BLaER1 (cell line): Measurements from ENCODE around the gene TERT.

ENCODE experiments used
- H3K27ac ChIP-seq: shearing (Covaris generic); formaldehyde crosslinking; 2 replicates; pipeline ENCODE4 v1.8.1; 2022
- H3K27me3 ChIP-seq: shearing (Covaris generic); formaldehyde crosslinking; 2 replicates; pipeline ENCODE4 v1.8.1; 2022
- H3K36me3 ChIP-seq: shearing (Covaris generic); formaldehyde crosslinking; 2 replicates; pipeline ENCODE4 v1.8.1; 2022
- H3K4me1 ChIP-seq: shearing (Covaris generic); formaldehyde crosslinking; 2 replicates; pipeline ENCODE4 v1.8.1; 2022
- H3K4me2 ChIP-seq: shearing (Covaris generic); formaldehyde crosslinking; 2 replicates; pipeline ENCODE4 v1.8.1; 2022
- H3K4me3 ChIP-seq: shearing (Covaris generic); formaldehyde crosslinking; 2 replicates; pipeline ENCODE4 v1.8.1; 2022
- H3K9ac ChIP-seq: shearing (Covaris generic); formaldehyde crosslinking; 2 replicates; pipeline ENCODE4 v1.8.1; 2022
- H3K9me3 ChIP-seq: shearing (Covaris generic); formaldehyde crosslinking; 2 replicates; pipeline ENCODE4 v1.8.1; 2022
- H4K20me1 ChIP-seq: shearing (Covaris generic); formaldehyde crosslinking; 2 replicates; pipeline ENCODE4 v1.8.1; 2022
- Cebpa-rat ChIP-seq: shearing (Covaris generic); IDR thresholded peaks from 2 replicates; pipeline ENCODE4 v1.8.1; 2022

The TERT gene

DNA sequence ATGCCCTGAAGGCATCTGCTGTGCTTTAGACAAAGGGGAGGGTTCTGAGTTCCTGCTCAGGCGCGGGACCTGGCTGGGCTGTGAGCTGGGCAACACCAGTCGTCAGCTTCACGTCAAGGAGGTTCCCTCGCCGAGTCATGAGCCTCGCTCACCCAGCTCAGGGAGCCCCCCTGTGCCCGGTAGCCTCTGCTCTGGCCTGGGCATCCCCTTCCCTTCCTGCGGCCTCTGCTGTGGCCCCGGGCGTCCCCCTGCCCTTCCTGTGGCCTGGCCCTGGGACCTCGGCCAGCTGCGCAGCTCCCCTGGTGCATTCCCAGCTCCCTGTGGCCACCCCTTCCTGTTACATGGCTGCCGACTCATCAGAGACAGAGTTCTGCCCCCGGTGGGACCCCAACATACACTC lies 29.8 kb downstream of the TERT start:
- H3K9me3 ChIP-seq: no peaks in the 10 kb centered on the region
- 0 out of 2 replicates have a peak, but pooled peaks cover 6% of the 10 kb centered on the region for H3K4me1 ChIP-seq
- H3K9ac ChIP-seq: peak overlapping the region; percentile 45; the same call in 1 of the 2 replicates
- TF ChIP-seq Cebpa-rat: no peak
- no peaks in the 10 kb centered on the region for H3K27me3 ChIP-seq
- H3K36me3 ChIP-seq: peaks cover 100% of the 10 kb centered on the region
- no peak overlapping the region for H3K4me3 ChIP-seq
- peaks cover 94% of the 10 kb centered on the region for H4K20me1 ChIP-seq
- H3K27ac ChIP-seq: peak overlapping the region; percentile 51
- no peak overlapping the region for H3K4me2 ChIP-seq

- Histone ChIP-seq H3K27ac (no peak overlapping the region), H3K4me1 (0 out of 2 replicates have a peak, but pooled peaks cover 6% of the 10 kb centered on the region), H4K20me1 (peaks cover 86% of the 10 kb centered on the region), H3K4me3 (no peak overlapping the region), H3K9me3 (no peaks in the 10 kb centered on the region), H3K4me2 (no peak overlapping the region), H3K27me3 (no peaks in the 10 kb centered on the region), H3K36me3 (peaks cover 100% of the 10 kb centered on the region), H3K9ac (no peak overlapping the region)
- TF ChIP-seq Cebpa-rat: no peak
These were observed 30.7 kb downstream of the TERT start for GRCh38 chr5:1264211-1264610.

GRCh38 chr5:1262381-1262780 lies 32.5 kb downstream of the TERT start:
- no peak for TF ChIP-seq Cebpa-rat
- H3K36me3 ChIP-seq: peaks cover 100% of the 10 kb centered on the region
- H3K9me3 ChIP-seq: no peaks in the 10 kb centered on the region
- no peak overlapping the region for H3K9ac ChIP-seq
- H3K4me3 ChIP-seq: no peak overlapping the region
- peaks cover 82% of the 10 kb centered on the region for H4K20me1 ChIP-seq
- H3K27me3 ChIP-seq: no peaks in the 10 kb centered on the region
- peaks cover 12% of the 10 kb centered on the region; the same call in 1 of the 2 replicates for H3K4me1 ChIP-seq
- no peak overlapping the region for H3K4me2 ChIP-seq
- H3K27ac ChIP-seq: no peak overlapping the region

GRCh38 chr5:1261643-1262042 lies 33.2 kb downstream of the TERT start:
- peaks cover 85% of the 10 kb centered on the region for H4K20me1 ChIP-seq
- no peaks in the 10 kb centered on the region for H3K27me3 ChIP-seq
- peaks cover 100% of the 10 kb centered on the region for H3K36me3 ChIP-seq

GRCh38 chr5:1259806-1260480 lies 34.9 kb downstream of the TERT start:
- Histone ChIP-seq H3K4me1 (peaks cover 31% of the 10 kb centered on the region), H3K27me3 (no peaks in the 10 kb centered on the region), H3K4me3 (no peak overlapping the region), H3K9me3 (no peaks in the 10 kb centered on the region), H3K36me3 (peaks cover 100% of the 10 kb centered on the region), H3K27ac (no peak overlapping the region), H4K20me1 (peaks cover 85% of the 10 kb centered on the region), H3K4me2 (no peak overlapping the region), H3K9ac (no peak overlapping the region)
- TF ChIP-seq Cebpa-rat: no peak

More at GRCh38 chr5:1261643-1262042, 33.2 kb downstream of the TERT start:
- TF ChIP-seq Cebpa-rat: no peak
- Histone ChIP-seq H3K9me3 (no peaks in the 10 kb centered on the region), H3K27ac (no peak overlapping the region), H3K4me1 (peaks cover 20% of the 10 kb centered on the region), H3K4me3 (no peak overlapping the region), H3K9ac (no peak overlapping the region), H3K4me2 (no peak overlapping the region)

- Histone ChIP-seq H3K27me3 (no peaks in the 10 kb centered on the region), H3K36me3 (peaks cover 98% of the 10 kb centered on the region)
- no peak for TF ChIP-seq Cebpa-rat
These were observed 37.0 kb downstream of the TERT start for GRCh38 chr5:1257841-1258240.

DNA sequence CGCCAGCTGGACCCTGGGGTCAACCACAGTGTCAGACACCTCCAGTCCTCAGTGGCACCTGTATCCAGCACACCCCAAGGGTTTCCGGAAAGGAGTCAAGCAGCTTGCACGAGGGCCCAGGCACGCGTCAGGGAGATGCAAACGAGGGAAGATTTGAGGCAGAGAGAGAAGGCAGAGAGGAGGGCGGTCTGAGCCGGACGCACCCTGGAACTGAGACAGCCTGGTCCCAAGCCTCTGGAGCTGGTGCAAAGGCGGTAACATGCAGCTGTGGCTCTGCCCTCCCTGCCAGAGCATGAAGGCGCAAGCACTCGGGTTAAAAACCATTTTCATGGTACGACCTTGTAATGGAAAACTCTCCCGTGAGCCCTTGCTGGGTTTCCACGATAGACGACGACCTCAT lies 37.5 kb downstream of the TERT start:
- H3K9me3 ChIP-seq: no peaks in the 10 kb centered on the region
- H3K9ac ChIP-seq: no peak overlapping the region
- H3K36me3 ChIP-seq: peaks cover 94% of the 10 kb centered on the region
- peaks cover 39% of the 10 kb centered on the region for H3K4me1 ChIP-seq
- TF ChIP-seq Cebpa-rat: no peak
- peaks cover 82% of the 10 kb centered on the region for H4K20me1 ChIP-seq
- H3K4me3 ChIP-seq: no peak overlapping the region
- H3K4me2 ChIP-seq: no peak overlapping the region
- no peaks in the 10 kb centered on the region for H3K27me3 ChIP-seq
- no peak overlapping the region for H3K27ac ChIP-seq

More at GRCh38 chr5:1257841-1258240, 37.0 kb downstream of the TERT start:
- Histone ChIP-seq H3K9ac (no peak overlapping the region), H4K20me1 (peaks cover 85% of the 10 kb centered on the region), H3K4me1 (peaks cover 39% of the 10 kb centered on the region), H3K4me2 (no peak overlapping the region), H3K9me3 (no peaks in the 10 kb centered on the region), H3K27ac (no peak overlapping the region), H3K4me3 (no peak overlapping the region)

DNA sequence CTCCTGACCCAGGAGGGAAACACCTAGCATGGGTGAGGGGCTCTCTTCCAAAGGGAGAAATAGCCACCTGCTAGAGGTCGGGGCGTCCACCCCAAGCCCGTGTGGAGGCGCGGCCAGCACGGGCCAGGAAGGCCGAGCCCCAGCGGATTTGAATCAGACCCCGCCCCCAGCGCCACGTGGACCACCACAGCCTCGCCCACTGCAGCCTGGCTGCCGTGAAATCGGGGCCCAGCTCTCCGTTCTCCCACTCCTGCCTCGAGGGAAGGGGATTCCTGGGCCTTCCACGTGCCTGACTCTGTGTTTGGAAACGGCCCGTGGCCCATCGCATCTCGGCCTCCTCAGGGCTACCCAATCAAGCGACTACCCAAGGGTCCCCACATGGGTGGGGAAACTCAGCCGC lies 38.1 kb downstream of the TERT start:
- no peak for TF ChIP-seq Cebpa-rat
- Histone ChIP-seq H3K4me1 (peaks cover 39% of the 10 kb centered on the region), H4K20me1 (peaks cover 80% of the 10 kb centered on the region), H3K4me2 (no peak overlapping the region), H3K27ac (no peak overlapping the region), H3K4me3 (no peak overlapping the region), H3K36me3 (peaks cover 88% of the 10 kb centered on the region), H3K27me3 (no peaks in the 10 kb centered on the region), H3K9ac (no peak overlapping the region), H3K9me3 (no peaks in the 10 kb centered on the region)

DNA sequence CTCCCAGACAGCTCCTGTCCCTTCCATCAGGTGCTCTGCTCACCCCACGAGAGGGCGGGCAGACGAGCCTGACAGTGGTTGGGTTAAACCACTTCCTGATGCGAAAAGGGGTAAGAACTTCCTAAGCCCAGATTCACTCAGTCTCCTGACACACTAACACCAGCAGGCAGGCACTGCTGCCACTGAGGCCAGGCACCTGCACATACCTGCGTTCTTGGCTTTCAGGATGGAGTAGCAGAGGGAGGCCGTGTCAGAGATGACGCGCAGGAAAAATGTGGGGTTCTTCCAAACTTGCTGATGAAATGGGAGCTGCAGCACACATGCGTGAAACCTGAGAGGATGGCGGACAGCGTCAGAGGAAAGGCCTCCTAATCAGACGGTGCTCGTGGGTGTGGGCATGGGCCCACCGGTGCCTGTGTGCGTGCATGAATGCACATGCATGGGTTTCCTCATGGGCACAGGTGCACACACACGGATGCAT lies 39.7 kb downstream of the TERT start:
- H4K20me1 ChIP-seq: peaks cover 80% of the 10 kb centered on the region
- TF ChIP-seq Cebpa-rat: no peak
- H3K4me1 ChIP-seq: peaks cover 39% of the 10 kb centered on the region
- 0 out of 2 replicates have a peak overlapping the region, but pooled peaks have one; percentile 41 for H3K27ac ChIP-seq
- H3K9me3 ChIP-seq: no peaks in the 10 kb centered on the region
- no peak overlapping the region for H3K9ac ChIP-seq
- peaks cover 72% of the 10 kb centered on the region for H3K36me3 ChIP-seq
- peak overlapping the region; percentile 68 for H3K4me2 ChIP-seq
- H3K4me3 ChIP-seq: no peak overlapping the region
- H3K27me3 ChIP-seq: no peaks in the 10 kb centered on the region

DNA sequence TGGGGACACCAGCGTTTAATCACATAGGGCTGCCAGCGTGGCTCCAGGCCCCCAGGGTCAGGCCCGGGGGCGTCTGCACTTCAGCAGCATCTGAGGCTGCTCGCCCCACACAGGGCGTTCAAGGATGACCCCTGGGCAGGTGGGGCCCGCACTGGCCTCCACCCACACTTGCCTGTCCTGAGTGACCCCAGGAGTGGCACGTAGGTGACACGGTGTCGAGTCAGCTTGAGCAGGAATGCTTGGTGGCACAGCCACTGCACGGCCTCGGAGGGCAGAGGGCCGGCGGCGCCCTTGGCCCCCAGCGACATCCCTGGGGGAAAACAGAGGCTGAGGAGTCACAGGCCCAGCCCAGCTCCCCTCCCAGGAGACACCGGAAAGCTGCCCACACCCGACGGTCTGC lies 40.7 kb downstream of the TERT start:
- peaks cover 62% of the 10 kb centered on the region for H3K36me3 ChIP-seq
- peaks cover 89% of the 10 kb centered on the region for H4K20me1 ChIP-seq
- TF ChIP-seq Cebpa-rat: no peak
- H3K4me2 ChIP-seq: peak overlapping the region; percentile 68; the same call in 1 of the 2 replicates
- H3K9me3 ChIP-seq: no peaks in the 10 kb centered on the region
- H3K4me1 ChIP-seq: peaks cover 39% of the 10 kb centered on the region
- no peaks in the 10 kb centered on the region for H3K27me3 ChIP-seq
- no peak overlapping the region for H3K4me3 ChIP-seq
- H3K9ac ChIP-seq: no peak overlapping the region
- 0 out of 2 replicates have a peak overlapping the region, but pooled peaks have one; percentile 41 for H3K27ac ChIP-seq
